Thymus (tissue), 11 donors: Measurements from ENCODE around the gene CLEC16A. TPM values are rescaled to one million over a fixed set of nuclear protein-coding genes. Genes with fewer than 3 reads are reported as not detected.
"Not testable (repeated sequence)": the region's sequence is repeated elsewhere in the genome, so short reads cannot be mapped to it uniquely, and the experiment has no call there.

Source experiments
- DNase-seq, 9 donors: peaks; one replicate each; pipeline ENCODE4 v3.0.0-alpha.2; 2013; ENCODE audit warnings: low spot score in 9 of 9, low read depth in 6 of 9, missing footprints in 1 of 9
- H3K27ac ChIP-seq, 2 donors: one replicate each; pipeline ENCODE4 v1.5.1; 2013; ENCODE audit warnings: control low read depth in 1 of 2, low read depth in 1 of 2, low read length in 1 of 2, mild to moderate bottlenecking in 1 of 2, moderate library complexity in 1 of 2
- H3K27me3 ChIP-seq, 2 donors: one replicate each; pipeline ENCODE4 v1.5.1; 2013; ENCODE audit warnings: low read length in 1 of 2; ENCODE audit not compliant: control insufficient read depth in 2 of 2, insufficient read depth in 1 of 2
- H3K36me3 ChIP-seq, 2 donors: one replicate each; pipeline ENCODE4 v1.5.1; 2013; ENCODE audit warnings: low read length in 1 of 2, mild to moderate bottlenecking in 1 of 2, moderate library complexity in 1 of 2; ENCODE audit not compliant: control insufficient read depth in 2 of 2, insufficient read depth in 2 of 2
- H3K4me1 ChIP-seq, 2 donors: one replicate each; pipeline ENCODE4 v1.5.1; 2013; ENCODE audit warnings: low read length in 2 of 2; ENCODE audit not compliant: control insufficient read depth in 2 of 2, insufficient read depth in 2 of 2
- H3K4me3 ChIP-seq, 2 donors: one replicate each; pipeline ENCODE4 v1.5.1; 2013; ENCODE audit warnings: low read length in 2 of 2, control low read depth in 1 of 2, mild to moderate bottlenecking in 1 of 2
- H3K9me3 ChIP-seq, 2 donors: one replicate each; pipeline ENCODE4 v1.5.1; 2013; ENCODE audit warnings: low read length in 1 of 2, mild to moderate bottlenecking in 1 of 2; ENCODE audit not compliant: control insufficient read depth in 2 of 2, insufficient read depth in 1 of 2
- WGBS: extraction: QIAGEN DNeasy Blood & Tissue Kit; methylation state at CpG from one replicate; pipeline ENCODE4 v1.1.7; 2013; 5-methylcytosine and 5-hydroxymethylcytosine counted together
- polyA plus RNA-seq: library from polyadenylated mRNA; stranded (reverse); fragments of 200-250 nt; gene quantifications from one replicate; pipeline ENCODE4 v1.2.3, GENCODE V29; 2013
- total RNA-seq: library from RNA; stranded (reverse); fragments of 120-200 nt; gene quantifications from one replicate; pipeline ENCODE4 v1.2.4, GENCODE V29; 2013
- donor health status: healthy.

CLEC16A gene
- total and polyA plus RNA-seq, 2 donors, result 18.8 to 19.9 TPM

GRCh38 chr16:11100239-11100750 lies 155.9 kb downstream of the CLEC16A start:
- WGBS, result 81% methylated on average over 6 of the region's 6 CpGs
- peak overlapping the region; percentile 62 to 72 for H3K27ac ChIP-seq

DNA sequence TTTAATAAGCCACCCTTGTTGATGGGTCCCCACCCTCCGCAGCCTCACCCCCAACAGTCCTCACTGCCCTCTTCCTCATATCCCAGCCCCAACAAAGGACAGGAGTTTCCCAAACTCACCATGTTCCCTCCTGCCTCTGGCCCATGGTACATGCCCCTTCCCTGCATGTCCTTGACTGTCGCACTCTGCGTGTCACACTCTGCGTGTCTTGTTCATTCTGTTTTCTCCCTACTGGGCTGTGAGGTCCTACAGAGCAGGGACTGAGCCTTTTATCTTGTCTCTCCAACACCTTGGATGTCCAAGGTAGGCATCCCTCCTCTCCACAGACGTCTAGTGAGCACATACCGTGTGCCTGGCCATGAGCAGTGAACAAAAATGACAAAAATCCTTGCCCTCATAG lies 156.9 kb downstream of the CLEC16A start:
- no peak for DNase-seq
- Histone ChIP-seq H3K27me3 (no peaks in the 10 kb centered on the region), H3K4me3 (no peak overlapping the region), H3K27ac (peak overlapping the region in 1 of 2 donors; percentile 64), H3K4me1 (peaks cover 69 to 93% of the 10 kb centered on the region in 2 donors), H3K36me3 (peaks cover 0 to 14% of the 10 kb centered on the region in 2 donors), H3K9me3 (peaks cover 0 to 2% of the 10 kb centered on the region in 2 donors)
- 97% methylated on average over 6 of the region's 6 CpGs for WGBS

More at GRCh38 chr16:11100239-11100750, 155.9 kb downstream of the CLEC16A start:
- Histone ChIP-seq H3K4me1 (peaks cover 69 to 94% of the 10 kb centered on the region in 2 donors), H3K27me3 (no peaks in the 10 kb centered on the region), H3K36me3 (peaks cover 0 to 14% of the 10 kb centered on the region in 2 donors), H3K4me3 (no peak overlapping the region), H3K9me3 (no peaks in the 10 kb centered on the region)
- DNase-seq, result peak in 1 of 9 donors; percentile 48

DNA sequence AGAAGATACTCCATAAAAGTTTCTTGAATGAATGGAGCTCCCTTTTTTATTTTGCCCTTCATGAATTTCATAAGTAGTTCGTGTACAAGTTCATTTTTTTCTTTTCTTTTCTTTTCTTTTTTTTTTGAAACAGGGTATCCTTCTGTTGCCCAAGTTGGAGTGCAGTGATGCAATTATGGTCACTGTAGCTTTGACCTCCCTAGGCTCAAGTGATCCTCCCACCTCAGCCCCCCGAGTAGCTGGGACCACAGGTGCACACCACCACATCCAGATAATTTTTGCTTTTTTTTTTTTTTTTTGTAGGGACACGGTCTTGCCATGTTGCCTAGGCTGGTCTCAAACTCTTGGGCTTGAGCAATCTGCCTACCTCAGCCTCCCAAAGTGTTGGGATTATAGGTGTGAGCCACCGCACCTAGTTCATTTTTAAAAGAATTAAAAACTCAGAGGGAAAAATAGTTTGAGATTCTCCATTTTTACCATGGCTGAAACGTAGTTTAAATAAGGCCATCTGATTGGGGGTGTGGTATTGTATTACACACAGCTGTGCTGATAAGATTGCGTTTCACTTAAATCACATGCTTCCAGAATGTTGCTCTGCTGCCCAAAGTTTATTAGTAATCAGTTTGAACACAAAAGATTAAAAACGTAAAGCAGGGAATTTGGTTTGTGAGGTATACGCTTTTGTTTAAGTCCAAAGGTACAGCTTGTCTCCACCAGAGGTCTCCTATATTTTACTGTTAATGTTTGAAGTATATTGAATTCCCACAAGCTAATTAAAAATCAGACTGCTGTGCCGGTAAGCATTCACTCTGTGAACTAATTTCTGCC lies 157.5 kb downstream of the CLEC16A start:
- 83% methylated on average over 9 of the region's 9 CpGs for WGBS
- no peak overlapping the region for H3K4me3 ChIP-seq
- H3K4me1 ChIP-seq, result peaks cover 65 to 93% of the 10 kb centered on the region in 2 donors
- H3K27ac ChIP-seq, result peak overlapping the region in 1 of 2 donors; percentile 50
- H3K36me3 ChIP-seq, result peaks cover 0 to 14% of the 10 kb centered on the region in 2 donors
- H3K27me3 ChIP-seq, result no peaks in the 10 kb centered on the region
- no peak for DNase-seq
- H3K9me3 ChIP-seq, result peaks cover 0 to 3% of the 10 kb centered on the region in 2 donors

- Histone ChIP-seq H3K9me3 (peaks cover 0 to 3% of the 10 kb centered on the region in 2 donors), H3K36me3 (peaks cover 0 to 14% of the 10 kb centered on the region in 2 donors), H3K27ac (peak overlapping the region in 1 of 2 donors; percentile 50), H3K27me3 (no peaks in the 10 kb centered on the region), H3K4me3 (no peak overlapping the region), H3K4me1 (peaks cover 64 to 91% of the 10 kb centered on the region in 2 donors)
- DNase-seq, result no peak
- 92% methylated on average over 3 of the region's 3 CpGs for WGBS
These were observed 158.1 kb downstream of the CLEC16A start for GRCh38 chr16:11102523-11102898.

GRCh38 chr16:11103301-11103700 lies 158.9 kb downstream of the CLEC16A start:
- 97% methylated on average over 5 of the region's 5 CpGs for WGBS
- H3K4me1 ChIP-seq, result peaks cover 56 to 91% of the 10 kb centered on the region in 2 donors
- not testable (repeated sequence) for H3K27ac ChIP-seq, H3K9me3 ChIP-seq, DNase-seq, H3K4me3 ChIP-seq, H3K27me3 ChIP-seq
- H3K36me3 ChIP-seq, result peaks cover 0 to 10% of the 10 kb centered on the region in 2 donors

DNA sequence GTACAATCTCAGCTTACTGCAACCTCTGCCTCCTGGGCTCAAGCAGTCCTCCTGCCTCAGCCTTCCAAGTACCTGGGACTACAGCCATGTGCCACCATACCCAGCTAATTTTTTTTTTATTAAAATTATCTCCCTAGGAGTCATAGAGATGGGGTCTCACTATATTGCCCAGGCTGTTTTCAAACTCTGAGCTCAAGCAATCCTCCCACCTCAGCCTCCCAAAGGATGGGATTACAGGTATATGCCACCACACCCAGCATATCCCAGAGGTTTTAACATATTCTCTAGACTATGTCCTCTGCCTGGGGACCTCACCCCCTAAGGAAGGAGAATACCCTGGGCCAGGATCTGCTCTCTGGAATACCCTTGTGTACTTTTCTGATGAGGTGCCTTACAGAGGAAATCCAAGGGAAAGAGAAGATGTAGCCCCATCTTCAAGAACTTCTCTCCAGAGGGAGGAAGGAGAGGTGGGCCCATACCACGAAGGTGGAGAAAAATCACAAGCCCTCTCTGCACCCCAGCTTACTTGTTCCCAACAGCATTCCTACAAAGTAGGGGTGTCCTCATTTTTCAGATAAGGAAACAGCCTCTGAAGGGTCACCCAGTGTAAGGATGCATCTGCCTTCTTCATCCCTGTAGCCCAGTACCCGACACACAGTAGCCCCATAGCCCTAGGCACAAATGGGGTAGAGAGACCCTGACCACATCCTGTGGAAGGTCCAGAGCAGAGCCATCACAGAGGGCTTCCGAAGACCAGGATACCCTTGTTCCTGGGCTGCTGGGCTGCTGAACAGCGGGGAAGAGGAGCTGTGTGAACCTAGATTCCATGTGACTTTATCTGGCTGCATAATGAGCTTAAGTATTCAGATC lies 160.0 kb downstream of the CLEC16A start:
- peaks cover 0 to 3% of the 10 kb centered on the region in 2 donors for H3K9me3 ChIP-seq
- peaks cover 0 to 7% of the 10 kb centered on the region in 2 donors for H3K36me3 ChIP-seq
- H3K27ac ChIP-seq, result peak overlapping the region; percentile 44 to 56
- WGBS, result 95% methylated on average over 4 of the region's 4 CpGs
- no peak overlapping the region for H3K4me3 ChIP-seq
- no peak for DNase-seq
- no peaks in the 10 kb centered on the region for H3K27me3 ChIP-seq
- peaks cover 48 to 81% of the 10 kb centered on the region in 2 donors for H3K4me1 ChIP-seq

DNA sequence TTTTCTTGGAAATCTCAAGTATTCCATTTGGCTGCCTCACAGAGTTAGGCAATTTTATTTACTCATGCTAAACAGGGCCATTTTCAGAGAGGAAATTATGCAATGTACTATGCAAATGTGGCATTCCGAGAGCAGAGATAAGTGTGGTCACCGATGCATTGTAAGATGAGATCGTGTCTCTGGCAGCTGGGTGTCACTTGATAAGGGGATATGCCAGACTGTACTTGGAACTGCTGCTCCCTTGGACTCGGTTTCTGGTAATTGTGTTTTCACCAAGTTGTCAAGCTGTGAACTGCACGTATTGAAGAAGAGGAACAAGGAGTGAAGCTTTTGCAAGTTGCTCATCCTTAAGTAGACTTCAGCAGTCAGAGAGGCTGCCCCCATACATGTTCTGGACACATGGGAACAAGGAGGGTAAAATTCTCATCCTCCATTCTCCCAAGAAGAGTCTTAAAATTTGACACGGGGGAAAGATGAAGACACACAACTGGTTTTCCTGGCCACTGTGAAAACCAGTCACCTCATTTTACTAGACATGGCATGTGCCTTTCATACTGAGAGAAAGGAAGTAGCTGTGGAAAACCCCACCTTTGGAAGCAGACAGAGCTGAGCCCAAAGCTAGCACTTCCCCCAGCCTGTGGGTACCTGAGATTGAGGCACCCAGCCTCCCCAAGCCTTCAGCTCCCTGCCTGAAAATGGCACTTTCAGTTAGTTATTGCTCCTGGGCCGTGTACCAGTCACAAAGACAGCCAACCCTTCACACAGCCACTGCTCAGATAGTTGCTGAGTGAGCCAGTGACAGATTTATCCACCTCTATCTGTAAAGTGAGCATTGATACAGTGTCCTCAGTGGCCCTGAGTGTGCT lies 160.9 kb downstream of the CLEC16A start:
- 33% methylated on average over 7 of the region's 7 CpGs for WGBS
- H3K36me3 ChIP-seq, result peaks cover 0 to 7% of the 10 kb centered on the region in 2 donors
- H3K27me3 ChIP-seq, result no peaks in the 10 kb centered on the region
- peaks cover 0 to 3% of the 10 kb centered on the region in 2 donors for H3K9me3 ChIP-seq
- H3K4me1 ChIP-seq, result peaks cover 39 to 73% of the 10 kb centered on the region in 2 donors
- DNase-seq, result peak in 2 of 9 donors; percentile 37 to 67
- H3K27ac ChIP-seq, result peak overlapping the region; percentile 44 to 61
- no peak overlapping the region for H3K4me3 ChIP-seq

- Histone ChIP-seq H3K4me1 (peaks cover 29 to 58% of the 10 kb centered on the region in 2 donors), H3K27ac (no peak overlapping the region), H3K9me3 (peaks cover 2 to 10% of the 10 kb centered on the region in 2 donors), H3K4me3 (no peak overlapping the region), H3K36me3 (peaks cover 6 to 7% of the 10 kb centered on the region in 2 donors), H3K27me3 (no peaks in the 10 kb centered on the region)
- no peak for DNase-seq
- 95% methylated on average over 6 of the region's 6 CpGs for WGBS
These were observed 162.4 kb downstream of the CLEC16A start for GRCh38 chr16:11106726-11107125.
